ENCODE measurements around the gene UBE3B.

GRCh38 chr12:109573029-109573913, 95.8 kb downstream of the UBE3B start, which contains the start of the genes MMAB and MVK:
- no peak for TF ChIP-seq CTCF (IDR thresholded peaks at IDR 0.05; ENCODE audit: low read length)
- no peak for TF ChIP-seq EZH2 (IDR thresholded peaks at IDR 0.05; ENCODE audit: borderline replicate concordance, low read length)

Data from OCI-LY1 (cell line).